ENCODE results near the gene CAMK4.
"Not testable (repeated sequence)": the region's sequence is repeated elsewhere in the genome, so short reads cannot be mapped to it uniquely, and the experiment has no call there.

Gene CAMK4

GRCh38 chr5:111310711-111311620 lies 86.8 kb downstream of the CAMK4 start:
- DNase-seq (ENCODE audit: low read depth in 2 of 2): no peak

GRCh38 chr5:111311666-111312065 lies 87.5 kb downstream of the CAMK4 start:
- DNase-seq (ENCODE audit: low read depth in 2 of 2): no peak

DNA sequence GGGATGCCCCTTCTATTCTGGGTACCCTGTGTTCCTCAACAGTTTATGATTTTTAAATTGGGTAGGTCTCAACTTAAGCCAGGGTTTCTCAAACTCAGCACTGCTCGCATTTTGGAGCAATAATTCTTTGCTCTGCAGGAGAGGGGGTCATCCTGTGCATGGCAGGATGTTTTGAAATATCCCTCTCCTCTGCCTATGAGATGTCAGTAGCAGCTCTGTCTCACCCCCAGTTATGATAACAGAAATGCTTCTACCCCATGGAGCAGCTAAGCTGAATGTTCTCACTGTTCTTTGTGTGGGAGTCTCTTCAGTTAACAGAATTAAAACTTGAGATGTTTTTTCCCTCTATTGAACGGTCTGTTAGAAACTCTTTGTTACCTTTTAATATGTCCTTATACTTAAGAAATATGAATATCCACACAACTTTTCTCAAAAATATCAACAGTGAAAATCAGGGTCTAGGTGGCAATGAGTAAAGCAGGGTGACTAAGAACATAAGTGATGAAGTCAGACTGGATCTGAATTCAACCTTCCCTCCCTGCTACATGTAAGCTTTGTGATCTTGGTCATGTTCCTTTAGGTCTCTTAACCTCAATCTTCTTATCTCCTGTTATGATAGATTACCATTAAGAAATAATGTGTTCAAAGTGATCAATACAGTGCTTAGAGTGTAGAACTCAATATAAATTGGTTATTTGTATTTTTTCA lies 89.0 kb downstream of the CAMK4 start:
- DNase-seq (ENCODE audit: low read depth in 2 of 2): no peak

DNA sequence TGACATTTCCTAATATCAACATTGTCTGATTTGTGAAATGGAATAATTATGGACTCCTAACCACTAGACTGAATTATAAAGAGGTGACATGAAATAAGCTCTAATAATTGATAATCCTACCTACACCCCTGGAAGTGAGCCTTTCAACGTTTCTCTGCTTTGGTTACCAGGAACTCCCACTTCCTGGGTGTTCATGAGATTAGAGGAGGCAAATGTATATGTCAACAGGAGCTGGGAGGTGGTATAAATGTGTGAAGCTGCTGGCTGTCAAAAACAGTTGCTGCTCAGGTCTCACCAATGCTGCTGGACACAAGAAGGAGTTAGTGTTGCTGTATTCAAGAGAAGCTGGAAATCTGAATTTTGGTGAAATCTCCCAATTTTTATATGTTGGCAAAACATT lies 96.8 kb downstream of the CAMK4 start:
- DNase-seq (ENCODE audit: low read depth in 2 of 2): no peak

DNA sequence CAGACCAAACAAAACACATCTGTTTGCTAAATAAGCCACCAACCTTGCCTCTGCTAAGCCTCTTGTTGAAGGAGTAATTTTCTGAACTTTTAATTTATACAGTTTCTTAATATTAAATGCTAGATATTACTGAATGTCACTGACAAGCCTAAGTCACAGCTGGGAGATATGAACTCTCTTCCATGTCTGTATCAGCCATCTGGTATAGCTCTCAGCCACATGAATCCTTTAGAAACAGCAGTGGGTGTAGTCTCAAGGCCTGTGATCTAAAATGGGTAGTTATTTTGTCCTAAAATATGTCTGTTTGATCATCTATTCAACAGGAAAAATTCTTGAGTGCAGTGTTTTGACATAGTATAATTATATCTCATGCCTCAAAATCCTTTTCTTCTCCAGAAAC lies 97.2 kb downstream of the CAMK4 start:
- DNase-seq (ENCODE audit: low read depth in 2 of 2): no peak

DNA sequence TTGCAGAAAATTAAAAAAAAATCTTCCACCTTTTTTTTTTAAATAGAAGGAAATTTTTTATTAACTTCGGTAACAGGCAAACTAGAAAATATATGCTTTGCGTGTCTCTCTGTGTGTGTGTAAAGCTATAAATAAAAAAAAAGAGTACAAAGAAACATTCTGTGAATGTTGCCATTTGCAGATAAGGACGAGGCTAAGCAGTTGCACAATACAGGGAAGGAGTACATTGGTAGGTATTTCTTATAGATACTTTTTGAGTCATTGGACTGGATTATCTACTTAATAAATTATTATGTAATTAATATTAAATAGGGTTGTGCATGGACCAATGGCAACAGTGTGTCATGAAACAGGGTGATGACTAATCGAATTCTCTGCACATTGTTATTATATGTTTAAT lies 102.4 kb downstream of the CAMK4 start:
- DNase-seq (ENCODE audit: low read depth in 2 of 2): no peak

DNA sequence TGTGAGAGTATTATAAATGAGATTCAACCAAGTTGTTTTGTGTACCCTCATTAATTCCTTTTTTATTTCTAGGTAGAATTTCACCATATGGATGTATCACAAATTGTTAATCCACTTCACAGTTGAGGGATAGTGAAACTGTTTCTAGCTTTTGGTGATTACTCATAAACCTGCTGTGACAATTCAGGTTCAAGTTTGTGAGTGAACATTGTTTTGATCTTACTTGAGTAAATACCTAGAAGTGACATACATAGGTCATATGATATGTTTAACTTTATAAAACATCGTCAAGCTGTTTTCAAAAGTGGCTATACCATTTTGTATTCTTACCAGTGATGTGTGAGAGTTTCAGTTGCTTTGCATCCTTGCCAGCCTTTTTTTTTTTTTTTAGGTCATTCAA lies 112.9 kb downstream of the CAMK4 start:
- no peak for DNase-seq (ENCODE audit: low read depth in 2 of 2)

DNA sequence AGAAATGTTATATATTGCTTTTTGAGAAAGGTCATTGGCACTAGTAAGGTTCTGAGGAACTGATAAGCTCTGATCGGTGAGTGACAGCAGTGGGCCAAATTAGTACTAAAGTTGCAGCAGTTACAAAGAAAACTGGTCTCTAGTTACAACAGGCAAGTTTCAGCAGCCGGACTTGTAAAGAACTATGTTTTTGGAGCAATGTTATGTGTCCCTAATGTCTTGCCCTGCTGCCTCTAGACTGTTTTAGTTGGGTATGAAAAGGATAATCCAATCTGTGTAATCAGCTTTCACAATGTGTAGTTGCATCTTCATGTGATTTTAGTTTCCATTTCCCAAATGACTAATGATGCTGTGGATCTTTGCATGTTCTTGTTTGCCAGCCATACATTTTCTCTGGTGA lies 113.5 kb downstream of the CAMK4 start:
- DNase-seq (ENCODE audit: low read depth in 2 of 2): no peak

DNA sequence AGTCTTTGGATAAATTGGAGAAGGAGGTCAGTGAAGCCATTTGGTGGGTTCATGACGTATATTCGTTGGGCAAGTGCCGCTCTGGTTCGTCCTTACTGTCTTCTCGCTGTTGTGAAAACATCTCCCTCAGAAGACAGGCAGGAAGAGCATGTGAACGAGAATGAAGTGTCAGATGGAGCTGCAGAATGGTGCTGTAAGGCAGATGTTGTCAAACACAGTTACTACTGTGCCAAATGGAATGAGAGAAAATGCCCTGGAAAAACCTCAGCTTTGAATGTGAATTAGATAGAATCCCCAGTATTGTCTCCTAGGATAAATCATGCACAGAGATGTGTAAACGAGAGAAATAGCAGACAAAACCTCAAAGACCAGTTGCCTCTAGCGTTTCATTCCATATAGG lies 121.5 kb downstream of the CAMK4 start:
- DNase-seq (ENCODE audit: low read depth in 2 of 2): no peak

DNA sequence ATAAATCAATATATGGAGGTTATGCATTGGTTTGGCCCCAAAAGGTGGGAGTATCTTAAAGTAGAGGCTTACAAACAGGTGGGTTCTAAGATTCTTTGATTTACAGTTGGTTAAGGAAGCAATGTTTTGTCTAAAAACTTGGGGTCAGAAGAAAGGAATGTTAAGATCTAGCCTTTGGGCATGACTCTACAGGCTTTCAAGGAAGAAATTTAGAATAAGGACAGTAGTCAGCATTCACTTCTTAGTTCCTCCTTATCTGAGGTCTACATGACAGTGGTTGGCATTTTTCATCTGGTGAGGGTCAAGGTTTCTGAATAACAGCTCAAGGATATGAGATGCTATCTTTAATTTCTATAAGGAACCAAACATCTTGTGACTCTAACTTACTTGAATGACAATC lies 122.8 kb downstream of the CAMK4 start:
- DNase-seq (ENCODE audit: low read depth in 2 of 2): no peak

GRCh38 chr5:111348661-111349329 lies 124.6 kb downstream of the CAMK4 start:
- no peak for DNase-seq (ENCODE audit: low read depth in 2 of 2)

- DNase-seq (ENCODE audit: low read depth in 2 of 2): no peak
These were observed 125.2 kb downstream of the CAMK4 start for GRCh38 chr5:111349429-111349828.

DNA sequence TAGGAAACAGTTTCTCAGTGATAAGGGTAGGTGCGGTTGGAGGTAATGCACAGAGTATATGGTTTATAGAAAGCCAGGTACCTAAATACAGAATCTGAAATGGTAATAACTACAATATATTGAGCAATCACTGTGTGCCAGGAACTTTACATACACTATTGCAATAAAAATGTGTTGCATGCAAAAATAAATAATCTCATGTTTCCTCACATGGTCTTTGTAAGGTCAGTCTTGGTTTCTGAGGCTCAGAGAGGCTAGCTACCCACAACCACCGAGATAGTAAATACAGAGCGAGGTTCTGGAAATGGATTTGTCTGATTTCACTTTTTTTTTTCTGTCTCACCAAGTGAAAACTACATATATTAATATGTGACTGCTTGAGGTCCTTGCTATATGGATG lies 128.9 kb downstream of the CAMK4 start:
- DNase-seq (ENCODE audit: low read depth in 2 of 2): no peak

GRCh38 chr5:111358726-111359125 lies 134.5 kb downstream of the CAMK4 start:
- not testable (repeated sequence) for DNase-seq (ENCODE audit: low read depth in 2 of 2)

- DNase-seq (ENCODE audit: low read depth in 2 of 2): no peak
These were observed 136.0 kb downstream of the CAMK4 start for GRCh38 chr5:111360173-111360572.

DNA sequence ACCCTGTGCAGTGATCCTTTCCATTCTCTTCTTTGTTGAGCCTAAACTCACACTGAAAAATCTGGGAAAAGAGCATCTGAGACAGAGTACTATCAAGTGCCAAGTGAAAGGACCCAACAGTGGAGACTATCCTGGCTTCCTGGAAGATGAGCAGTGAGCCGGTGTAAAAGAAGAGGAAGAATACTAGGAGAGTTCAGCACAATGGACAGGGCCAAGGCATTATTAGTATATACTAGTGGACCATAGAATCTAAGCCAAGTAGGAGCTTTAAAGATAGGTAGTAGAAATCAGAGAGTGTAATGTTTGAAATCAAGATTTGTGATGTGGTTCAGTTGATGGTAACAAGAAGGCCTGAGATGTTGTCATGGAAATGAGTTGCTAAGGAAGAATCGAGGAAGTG lies 140.8 kb downstream of the CAMK4 start:
- no peak for DNase-seq (ENCODE audit: low read depth in 2 of 2)

DNA sequence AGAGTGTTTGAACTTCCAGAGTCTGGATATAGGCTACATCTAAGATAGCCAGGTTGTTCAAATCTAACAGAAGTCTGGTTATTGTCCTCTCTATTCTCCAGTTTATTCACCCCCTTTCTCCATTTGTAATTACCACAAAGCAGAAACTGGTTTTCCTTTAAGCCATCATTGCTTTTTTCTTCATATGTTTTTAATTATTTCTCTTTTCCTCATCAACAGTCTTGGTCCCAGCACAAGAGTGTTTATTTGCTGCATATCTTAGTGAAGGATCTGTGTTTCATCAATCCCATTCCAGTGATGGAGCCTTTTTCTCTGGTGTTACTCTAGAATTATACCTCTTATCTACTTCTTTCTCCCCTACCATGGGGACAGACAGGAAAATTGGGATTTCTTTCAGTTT lies 142.2 kb downstream of the CAMK4 start:
- no peak for DNase-seq (ENCODE audit: low read depth in 2 of 2)

DNA sequence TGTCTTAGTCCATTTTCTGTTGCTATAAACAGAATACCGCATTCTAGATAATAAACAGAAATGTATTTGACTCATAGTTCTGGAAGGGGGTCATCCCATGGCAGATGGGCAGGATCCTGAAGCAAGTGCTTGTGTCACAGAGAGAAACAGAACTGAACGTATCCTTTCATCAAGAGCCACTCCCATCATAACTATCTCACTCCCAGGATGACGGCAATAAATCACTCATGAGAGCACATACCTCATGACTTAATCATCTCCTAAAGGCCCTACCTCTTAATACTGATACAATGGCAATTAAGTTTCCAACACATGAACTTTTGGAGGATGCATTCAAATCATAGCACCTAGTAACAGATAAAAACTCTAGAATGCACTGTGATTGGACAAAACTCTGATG lies 142.9 kb downstream of the CAMK4 start:
- DNase-seq (ENCODE audit: low read depth in 2 of 2): no peak

DNA sequence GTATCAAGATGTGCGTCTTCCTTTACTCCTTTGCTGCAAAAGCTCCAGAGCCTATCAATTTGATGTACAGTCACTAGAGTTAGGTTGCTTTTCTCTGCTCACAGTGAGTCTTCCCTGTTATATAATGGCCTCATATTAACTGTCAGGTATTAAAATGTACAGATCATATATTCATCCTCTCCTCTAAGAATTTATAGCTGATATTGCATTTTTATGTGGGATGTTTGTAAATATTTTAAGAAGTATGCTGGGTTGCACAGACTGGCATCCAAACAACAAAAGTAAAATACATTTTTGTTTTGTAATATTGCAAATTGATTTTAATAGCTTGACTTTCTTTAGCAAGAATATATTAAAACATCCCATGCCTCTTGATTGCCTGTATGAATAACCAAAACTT lies 148.6 kb downstream of the CAMK4 start:
- no peak for DNase-seq (ENCODE audit: low read depth in 2 of 2)

DNA sequence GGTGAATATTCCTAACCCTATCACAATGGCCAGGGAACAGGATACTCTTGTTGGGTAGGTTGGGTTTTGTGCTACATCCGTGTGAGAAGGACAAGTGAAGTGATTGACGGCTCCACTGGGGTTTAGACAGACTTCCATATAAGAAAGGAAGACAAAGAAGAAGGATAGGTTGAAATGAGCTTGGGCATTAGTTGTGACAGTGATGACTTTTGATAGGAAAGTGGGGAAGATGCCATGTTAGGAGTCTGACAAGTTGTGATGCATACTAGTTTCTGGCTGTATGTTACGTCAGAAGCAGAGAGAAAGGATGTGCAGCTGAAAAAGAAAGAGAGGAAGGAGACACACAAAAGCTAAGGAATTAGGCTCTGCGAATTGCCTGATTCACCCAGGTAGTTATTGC lies 150.2 kb downstream of the CAMK4 start:
- DNase-seq (ENCODE audit: low read depth in 2 of 2): no peak

- no peak for DNase-seq (ENCODE audit: low read depth in 2 of 2)
These were observed 151.5 kb downstream of the CAMK4 start for GRCh38 chr5:111375645-111376044.

DNA sequence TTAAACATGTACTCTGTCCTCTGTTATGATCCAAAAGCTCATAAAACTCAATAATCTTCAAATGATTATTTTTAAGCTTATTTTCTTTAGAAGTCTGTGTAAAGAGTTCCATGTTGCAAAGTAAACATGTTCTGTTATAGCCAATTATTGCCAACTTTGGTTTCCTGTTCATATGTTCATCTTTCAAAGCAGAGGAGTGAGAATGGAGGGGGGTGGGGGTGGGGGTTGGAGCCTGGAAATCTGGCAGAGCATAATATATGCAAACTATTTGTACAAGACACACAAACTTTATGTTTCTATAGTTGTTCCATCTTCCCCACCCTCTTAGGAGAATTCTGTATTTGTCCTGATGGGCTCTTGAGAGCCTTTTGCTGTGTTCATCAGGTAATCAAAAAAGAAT lies 153.1 kb downstream of the CAMK4 start:
- no peak for DNase-seq (ENCODE audit: low read depth in 2 of 2)

DNA sequence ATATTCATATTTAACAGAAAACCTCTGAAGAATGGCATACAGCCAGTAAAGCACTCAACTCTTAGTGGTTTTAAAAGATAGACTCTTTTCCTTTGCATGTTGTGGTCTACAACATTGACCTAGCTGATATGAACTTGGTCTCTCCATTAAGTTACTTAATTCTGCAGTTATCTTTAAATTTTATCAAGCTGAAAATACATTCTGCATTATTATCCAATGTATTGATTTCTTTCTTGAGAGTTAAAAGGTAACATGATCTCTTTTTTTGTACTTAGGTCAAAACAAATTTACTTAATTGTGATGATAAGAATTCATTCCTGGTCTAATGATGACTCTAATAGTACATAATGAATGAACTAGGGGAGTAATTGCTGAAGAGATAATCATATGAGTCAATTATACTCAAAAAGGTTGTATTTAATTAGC lies 155.2 kb downstream of the CAMK4 start:
- no peak for DNase-seq (ENCODE audit: low read depth in 2 of 2)

All from stimulated activated CD8-positive, alpha-beta memory T cell treated with anti-CD3 and anti-CD28 coated beads, Interleukin-7, amount 100 ng/mL, for 1 hour (primary cell).